GM19035 (cell line): Measurements from ENCODE around the gene DHX58.

Experiments used
- ATAC-seq: cut with Tn5 transposase; IDR thresholded peaks from one replicate; pipeline ENCODE4 v1.9.1; 2021; ENCODE audit not compliant: unreplicated experiment

The DHX58 gene

GRCh38 chr17:42087736-42088705 lies 24.5 kb downstream of the DHX58 start:
- no peak for ATAC-seq

- ATAC-seq = no peak
Measured at GRCh38 chr17:42087042-42087701, 25.3 kb downstream of the DHX58 start.

DNA sequence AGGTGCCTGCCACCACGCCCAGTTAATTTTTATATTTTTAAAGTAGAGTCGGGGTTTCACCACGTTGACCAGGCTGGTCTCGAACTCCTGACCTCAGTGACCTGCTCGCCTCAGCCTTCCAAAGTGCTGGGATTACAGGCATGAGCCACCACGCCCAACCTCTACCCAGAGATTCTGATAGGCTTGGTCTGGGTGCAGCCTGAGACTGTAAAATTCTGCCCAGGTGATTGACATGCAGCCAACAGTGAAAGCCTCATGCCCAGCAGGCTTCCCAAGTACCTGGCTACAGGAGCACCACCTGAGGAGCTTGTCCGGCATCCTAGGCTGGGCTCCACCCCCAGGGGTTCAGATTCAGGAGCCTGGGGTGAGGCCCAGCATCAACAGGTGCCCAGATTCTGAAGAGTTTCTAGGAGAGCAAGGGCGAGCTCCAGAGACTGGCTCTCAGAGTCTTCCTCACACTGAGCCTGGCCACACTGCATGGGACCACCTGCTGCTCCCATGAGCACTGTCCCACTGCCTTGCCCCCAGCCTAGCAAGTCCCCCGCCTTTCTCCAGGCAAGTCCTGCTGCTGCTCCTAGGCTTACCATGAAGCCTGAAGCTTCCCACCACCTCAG lies 30.9 kb downstream of the DHX58 start:
- ATAC-seq = no peak

GRCh38 chr17:42079541-42079940 lies 33.0 kb downstream of the DHX58 start:
- no peak for ATAC-seq

DNA sequence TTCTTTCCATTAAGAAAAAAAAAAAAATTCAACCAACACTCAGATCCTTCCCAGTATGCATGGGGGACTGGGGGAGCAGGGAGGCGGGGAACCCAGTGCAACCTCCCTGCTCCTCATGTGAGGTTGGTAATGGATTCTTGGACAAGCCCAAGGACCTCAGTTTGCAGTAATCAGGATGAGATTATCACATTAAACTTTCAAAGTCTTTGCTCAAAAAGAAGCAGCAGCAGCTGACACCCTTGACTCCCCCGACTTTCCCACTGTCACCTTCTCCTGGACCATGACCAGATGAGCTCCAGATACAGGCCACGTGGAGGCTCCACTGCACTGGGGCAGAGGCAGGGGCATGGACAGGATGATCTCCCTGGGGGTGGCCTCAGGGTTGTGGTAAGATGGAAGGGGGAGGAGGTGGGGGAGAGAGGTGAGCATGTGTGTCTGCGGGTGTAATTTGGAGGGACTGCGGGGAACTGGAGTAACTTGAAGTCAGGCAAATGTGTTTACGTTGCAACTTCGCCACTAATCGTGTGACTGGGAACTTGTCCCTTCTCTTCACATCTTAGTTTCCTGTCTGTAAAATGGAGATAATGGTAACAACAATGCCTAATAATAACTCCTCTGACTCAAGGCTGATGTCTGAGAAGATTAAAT lies 34.0 kb downstream of the DHX58 start:
- no peak for ATAC-seq

- no peak for ATAC-seq
Measured at GRCh38 chr17:42077755-42078154, 34.8 kb downstream of the DHX58 start.

DNA sequence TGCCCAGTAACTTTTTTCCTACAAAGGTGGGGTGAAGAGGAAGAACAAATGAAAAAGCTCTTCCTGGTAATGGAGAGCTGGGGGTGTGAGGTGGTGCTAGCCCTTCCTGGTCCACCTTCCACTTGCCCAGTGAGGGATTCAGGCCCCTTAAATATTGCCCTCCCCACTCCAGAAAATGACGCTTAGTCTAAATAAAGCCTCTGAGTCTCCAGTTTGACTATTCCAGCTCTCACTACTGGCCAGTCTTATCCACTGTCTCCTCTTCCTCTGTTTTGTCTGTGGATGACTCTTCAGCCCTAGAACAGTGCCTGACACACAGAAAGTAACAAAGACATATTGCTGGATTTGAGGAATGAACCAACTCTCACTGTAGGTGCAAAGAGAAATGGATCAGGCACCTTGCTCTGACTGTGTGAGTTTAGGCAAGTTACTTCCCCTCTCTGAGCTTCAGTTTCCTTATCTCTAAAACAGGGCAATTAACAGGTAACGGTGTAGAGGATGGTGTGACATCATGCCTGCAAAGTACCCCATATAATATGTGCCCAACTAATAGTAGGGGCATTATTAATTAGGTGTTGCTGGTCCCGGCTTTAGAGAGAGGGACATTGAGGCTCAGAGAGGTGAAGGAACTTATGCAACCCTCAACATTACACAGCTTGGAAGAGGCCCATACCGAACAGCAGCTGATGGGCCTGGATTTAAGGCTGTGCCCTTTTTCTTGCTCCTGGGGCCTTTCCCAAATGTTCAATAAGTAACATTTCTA lies 35.5 kb downstream of the DHX58 start:
- ATAC-seq = no peak

DNA sequence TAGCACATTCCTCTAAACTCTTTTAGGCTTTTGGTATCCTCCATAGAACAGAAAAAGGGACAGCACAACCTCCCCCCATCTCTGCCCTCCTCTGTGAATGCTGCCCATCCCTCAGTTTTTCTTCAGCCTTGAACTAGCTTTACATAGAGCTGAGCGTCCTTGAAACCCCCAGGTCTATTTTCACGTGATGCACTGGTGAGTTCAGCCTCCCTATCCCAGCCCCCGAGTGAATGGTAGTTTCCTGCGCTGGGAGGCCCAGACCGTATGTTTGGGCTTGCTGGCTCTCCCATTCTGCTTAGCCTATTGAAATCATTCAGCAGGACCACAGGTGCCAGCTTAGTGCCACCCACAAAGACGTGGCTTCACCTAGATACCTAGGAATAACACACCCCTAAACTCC lies 36.7 kb downstream of the DHX58 start:
- no peak for ATAC-seq

GRCh38 chr17:42072323-42073187 lies 40.0 kb downstream of the DHX58 start:
- no peak for ATAC-seq

DNA sequence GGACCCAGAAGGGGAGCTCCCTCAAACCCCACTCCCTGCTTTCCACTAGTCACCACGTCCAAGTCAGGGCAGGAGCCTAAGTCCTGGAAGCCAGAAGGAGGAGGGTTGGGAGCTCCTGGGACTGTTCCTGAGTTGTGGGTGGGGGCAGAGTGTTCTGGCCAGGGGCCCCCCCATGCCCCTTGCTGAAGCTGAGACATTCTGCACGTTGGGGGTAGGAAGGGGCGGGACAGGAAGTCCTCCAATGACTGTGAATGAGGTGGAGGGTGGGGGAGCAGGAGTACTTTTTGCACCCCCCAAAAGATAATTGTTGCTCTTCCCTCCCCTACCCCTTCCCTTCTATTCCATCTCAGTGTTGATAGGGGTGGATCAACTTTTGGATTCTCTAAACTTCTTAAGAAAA lies 40.7 kb downstream of the DHX58 start:
- ATAC-seq = no peak

- ATAC-seq = no peak
Measured at GRCh38 chr17:42068979-42069378, 43.5 kb downstream of the DHX58 start.

DNA sequence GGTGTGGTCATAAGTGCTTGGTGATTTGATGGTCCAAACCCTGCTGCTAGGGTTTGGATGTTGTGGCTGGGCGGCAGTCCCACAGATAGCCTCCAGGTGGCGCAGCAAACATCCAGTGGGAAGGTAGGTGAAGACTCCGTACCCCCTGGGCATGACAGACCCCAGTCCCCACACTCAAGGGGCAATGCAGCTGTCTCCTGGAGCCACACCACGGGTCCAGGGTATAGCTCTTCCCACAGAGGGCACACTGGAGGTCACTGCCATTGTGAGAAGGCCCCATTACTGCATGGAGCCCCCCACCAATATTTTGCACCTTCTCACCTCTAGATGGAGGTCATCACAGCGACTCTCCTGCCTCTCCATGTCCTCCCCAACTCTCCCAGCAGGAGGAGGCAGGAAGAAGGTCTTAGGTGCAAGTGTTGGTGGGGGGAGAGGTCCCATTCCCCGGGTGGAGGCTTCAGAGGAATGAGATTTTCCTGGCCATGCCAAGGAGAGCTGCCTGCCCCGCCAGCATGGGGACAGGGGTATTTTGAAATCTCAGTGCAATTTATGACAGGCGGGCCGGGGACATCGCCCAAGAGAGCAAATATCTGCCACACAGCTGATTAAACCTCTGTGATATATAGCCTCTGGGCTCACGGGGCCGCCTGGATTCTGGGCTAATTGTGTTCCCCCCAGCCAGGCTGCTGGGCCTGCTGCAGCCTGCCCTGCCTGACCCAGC lies 45.0 kb downstream of the DHX58 start:
- no peak for ATAC-seq

GRCh38 chr17:42065201-42065600 lies 47.3 kb downstream of the DHX58 start:
- ATAC-seq = no peak

- ATAC-seq = no peak
Measured at GRCh38 chr17:42062681-42063080, 49.8 kb downstream of the DHX58 start.

- no peak for ATAC-seq
Measured at GRCh38 chr17:42061646-42062487, 50.6 kb downstream of the DHX58 start.

- ATAC-seq = no peak
Measured at GRCh38 chr17:42060231-42060630, 52.3 kb downstream of the DHX58 start.

DNA sequence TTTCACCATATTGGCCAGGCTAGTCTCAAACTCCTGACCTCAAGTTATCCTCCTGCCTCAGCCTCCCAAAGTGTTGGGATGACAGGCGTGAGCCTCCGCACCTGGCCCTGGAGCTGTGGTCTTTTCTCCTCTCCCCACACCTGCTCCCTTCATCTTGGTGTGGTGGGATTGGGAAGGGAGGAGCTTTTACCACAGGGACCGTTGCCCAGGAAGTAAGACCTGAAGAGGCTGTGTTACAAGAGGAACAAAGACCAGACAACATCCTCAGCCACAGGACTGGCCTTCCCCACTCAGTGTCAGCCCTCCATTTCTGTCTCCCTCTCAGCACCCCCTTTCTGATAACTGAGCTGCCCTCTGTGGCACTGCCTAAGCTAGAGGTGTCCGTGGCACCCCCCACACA lies 52.7 kb downstream of the DHX58 start:
- no peak for ATAC-seq

DNA sequence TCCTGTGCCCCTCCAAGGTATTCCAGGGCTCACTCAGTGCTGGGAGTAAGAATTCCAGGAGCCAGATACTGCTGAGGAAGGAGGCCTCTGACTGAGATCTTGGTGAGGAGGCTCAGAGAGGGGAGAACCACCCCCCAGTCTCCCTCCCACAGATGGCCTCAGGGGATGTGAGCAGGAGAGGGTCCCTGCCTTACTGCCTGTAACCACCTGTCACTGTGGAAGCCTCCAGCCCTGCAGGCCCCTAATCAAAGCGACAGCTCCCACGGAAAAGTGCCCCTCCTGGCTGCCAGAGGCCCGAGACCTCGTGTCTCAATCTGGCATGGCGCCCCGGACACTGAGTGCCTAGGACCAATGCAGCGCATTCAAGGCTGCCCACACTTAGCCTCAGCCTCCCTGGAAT lies 54.5 kb downstream of the DHX58 start:
- ATAC-seq = no peak
